HepG2 (cell line): ENCODE measurements around the gene PXMP2. TPM values are rescaled to one million over a fixed set of nuclear protein-coding genes. Genes with fewer than 3 reads are reported as not detected.

Source experiments
- AGO1 ChIP-seq: fragments of 200-400 bp; formaldehyde crosslinking; IDR thresholded peaks from 2 replicates; pipeline ENCODE4 v1.6.1; 2017; ENCODE audit warnings: mild to moderate bottlenecking, low read depth, low read length, moderate library complexity; ENCODE audit not compliant: poor library complexity, severe bottlenecking
- ASH2L ChIP-seq: fragments of 300-600, 200-600 bp; sonication (generic); IDR thresholded peaks from 2 replicates; pipeline ENCODE4 v1.7.0; 2017; ENCODE audit warnings: low read depth, mild to moderate bottlenecking, moderate library complexity, mixed read lengths, low read length; ENCODE audit not compliant: insufficient read length
- ATF7-NPFF ChIP-seq: sonication (generic); formaldehyde crosslinking; IDR thresholded peaks from 2 replicates; pipeline ENCODE4 v1.8.1; 2023; ENCODE audit warnings: mild to moderate bottlenecking, low read depth, missing genetic modification reagents, moderate library complexity
- BHLHE40 ChIP-seq: IDR thresholded peaks from 2 replicates; pipeline ENCODE4 v1.6.1; 2011; ENCODE audit warnings: low read length, improper control_type of control experiment
- BRCA1 ChIP-seq: sonication (generic); formaldehyde crosslinking; IDR thresholded peaks from 2 replicates; pipeline ENCODE4 v1.4.0; 2020; ENCODE audit warnings: missing genetic modification reagents
- CEBPB ChIP-seq: IDR thresholded peaks from 2 replicates; pipeline ENCODE4 v1.6.1; 2011; ENCODE audit warnings: low read depth, low read length, improper control_type of control experiment, borderline replicate concordance
- DR1 ChIP-seq: sonication (generic); formaldehyde crosslinking; IDR thresholded peaks from 2 replicates; pipeline ENCODE4 v1.8.0; 2021; ENCODE audit warnings: mild to moderate bottlenecking, missing genetic modification reagents, inconsistent platforms
- ELF1 ChIP-seq: sonication (generic); formaldehyde crosslinking; IDR thresholded peaks from 2 replicates; pipeline ENCODE4 v1.4.0; 2020; ENCODE audit warnings: missing genetic modification reagents
- HMGA1 ChIP-seq: sonication (generic); formaldehyde crosslinking; conservative IDR thresholded peaks from 2 replicates; pipeline ENCODE4 v1.4.0; 2020; ENCODE audit warnings: missing genetic modification reagents
- JUNB ChIP-seq: sonication (generic); formaldehyde crosslinking; IDR thresholded peaks from 2 replicates; pipeline ENCODE4 v1.8.0; 2022; ENCODE audit warnings: missing genetic modification reagents, mild to moderate bottlenecking, borderline replicate concordance
- NAIF1 ChIP-seq: sonication (generic); formaldehyde crosslinking; IDR thresholded peaks from 2 replicates; pipeline ENCODE4 v1.5.0; 2020; ENCODE audit warnings: mild to moderate bottlenecking, missing genetic modification reagents, borderline replicate concordance
- NFATC3 ChIP-seq: sonication (generic); formaldehyde crosslinking; IDR thresholded peaks from 2 replicates; pipeline ENCODE4 v1.5.1; 2020; ENCODE audit warnings: mild to moderate bottlenecking, missing genetic modification reagents
- PCBP2 ChIP-seq: fragments of 200-400 bp; formaldehyde crosslinking; optimal IDR thresholded peaks from 2 replicates; pipeline ENCODE3; 2018; ENCODE audit warnings: low read length, low read depth; ENCODE audit not compliant: poor library complexity, severe bottlenecking
- PITX1 ChIP-seq: sonication (generic); formaldehyde crosslinking; IDR thresholded peaks from 2 replicates; pipeline ENCODE4 v1.5.1; 2020; ENCODE audit warnings: mild to moderate bottlenecking, missing genetic modification reagents
- RAD51 ChIP-seq: fragments of 450-650 bp; IDR thresholded peaks from 2 replicates; pipeline ENCODE4 v1.6.1; 2016; ENCODE audit warnings: borderline replicate concordance
- RBM22 ChIP-seq: fragments of 200-400 bp; formaldehyde crosslinking; optimal IDR thresholded peaks from 2 replicates; pipeline ENCODE3; 2017; ENCODE audit warnings: mild to moderate bottlenecking, low read length, moderate library complexity
- RBM39 ChIP-seq: fragments of 200-400 bp; formaldehyde crosslinking; IDR thresholded peaks from one replicate; pipeline ENCODE4 v1.6.1; 2018; ENCODE audit warnings: antibody characterized with exemption, mild to moderate bottlenecking, low read depth, low read length; ENCODE audit not compliant: poor library complexity, severe bottlenecking
- SOX13 ChIP-seq, 3 experiments: fragments of 450-650 bp in 1 of 3; sonication (generic) in 1 of 3; formaldehyde crosslinking in 1 of 3; IDR thresholded peaks in 2 of 3; conservative IDR thresholded peaks in 1 of 3; 2 replicates each; pipeline versions ENCODE4 v1.5.0 to v1.6.1; 2016 to 2020; ENCODE audit warnings: antibody characterized with exemption in 1 of 3, mild to moderate bottlenecking in 1 of 3, missing compliant biosample characterization in 1 of 3, missing genetic modification reagents in 1 of 3, moderate library complexity in 1 of 3
- ZFY ChIP-seq: sonication (generic); formaldehyde crosslinking; IDR thresholded peaks from 2 replicates; pipeline ENCODE4 v1.4.0; 2020; ENCODE audit warnings: missing genetic modification reagents
- ZNF292 ChIP-seq: sonication (generic); formaldehyde crosslinking; IDR thresholded peaks from 2 replicates; pipeline ENCODE4 v1.8.1; 2022; ENCODE audit warnings: mild to moderate bottlenecking, low read depth, missing genetic modification reagents, borderline replicate concordance
- ZNF343 ChIP-seq: sonication (generic); formaldehyde crosslinking; IDR thresholded peaks from 2 replicates; pipeline ENCODE4 v1.4.0; 2020; ENCODE audit warnings: mild to moderate bottlenecking, missing genetic modification reagents
- ZNF430 ChIP-seq: sonication (generic); formaldehyde crosslinking; IDR thresholded peaks from 2 replicates; pipeline ENCODE4 v1.9.0; 2021; ENCODE audit warnings: mild to moderate bottlenecking, missing genetic modification reagents
- ZNF879 ChIP-seq: sonication (generic); formaldehyde crosslinking; IDR thresholded peaks from 2 replicates; pipeline ENCODE4 v1.8.1; 2023; ENCODE audit warnings: missing genetic modification reagents
- polyA plus RNA-seq, 8 experiments: library from polyadenylated mRNA; depleted of rRNA in 3 of 8; stranded (reverse) in 7 of 8; unstranded in 1 of 8; fragments of >200 nt; fragmentation: Illumina TruSeq in 4 of 8; extraction: Trizol in 4 of 8; gene quantifications; 2 replicates each; pipeline versions ENCODE4 v1.2.1 to v1.2.3, GENCODE V29; 2011 to 2016; ENCODE audit warnings: low read depth in 4 of 8, missing spikeins in 1 of 8, mixed read lengths in 1 of 8; ENCODE audit not compliant: insufficient read depth in 1 of 8
- total RNA-seq, 5 experiments: library from RNA; depleted of rRNA; stranded (reverse); fragments of >200 nt; fragmentation: Illumina TruSeq; extraction: Trizol; gene quantifications; 2 replicates each; pipeline ENCODE4 v1.2.3, GENCODE V29; 2016; ENCODE audit warnings: low read depth in 1 of 5
- TF ChIP-seq, protein P1 (sequence below): sonication (generic); formaldehyde crosslinking; IDR thresholded peaks from 2 replicates; pipeline ENCODE4 v1.8.1; 2023; ENCODE audit warnings: mild to moderate bottlenecking, missing genetic modification reagents
- TF ChIP-seq, protein P2 (sequence below): sonication (generic); formaldehyde crosslinking; IDR thresholded peaks from 2 replicates; pipeline ENCODE4 v1.8.1; 2023; ENCODE audit warnings: mild to moderate bottlenecking, missing genetic modification reagents
- TF ChIP-seq, protein P3 (sequence below): sonication (generic); formaldehyde crosslinking; IDR thresholded peaks from 2 replicates; pipeline ENCODE4 v1.5.0; 2020; ENCODE audit warnings: missing genetic modification reagents

Gene PXMP2
- total and polyA plus RNA-seq, 2 of the 13 experiments (the other 11 are each of a cell fraction or from before 2014, with no cell fraction given) = 25.5 to 42.9 TPM

DNA sequence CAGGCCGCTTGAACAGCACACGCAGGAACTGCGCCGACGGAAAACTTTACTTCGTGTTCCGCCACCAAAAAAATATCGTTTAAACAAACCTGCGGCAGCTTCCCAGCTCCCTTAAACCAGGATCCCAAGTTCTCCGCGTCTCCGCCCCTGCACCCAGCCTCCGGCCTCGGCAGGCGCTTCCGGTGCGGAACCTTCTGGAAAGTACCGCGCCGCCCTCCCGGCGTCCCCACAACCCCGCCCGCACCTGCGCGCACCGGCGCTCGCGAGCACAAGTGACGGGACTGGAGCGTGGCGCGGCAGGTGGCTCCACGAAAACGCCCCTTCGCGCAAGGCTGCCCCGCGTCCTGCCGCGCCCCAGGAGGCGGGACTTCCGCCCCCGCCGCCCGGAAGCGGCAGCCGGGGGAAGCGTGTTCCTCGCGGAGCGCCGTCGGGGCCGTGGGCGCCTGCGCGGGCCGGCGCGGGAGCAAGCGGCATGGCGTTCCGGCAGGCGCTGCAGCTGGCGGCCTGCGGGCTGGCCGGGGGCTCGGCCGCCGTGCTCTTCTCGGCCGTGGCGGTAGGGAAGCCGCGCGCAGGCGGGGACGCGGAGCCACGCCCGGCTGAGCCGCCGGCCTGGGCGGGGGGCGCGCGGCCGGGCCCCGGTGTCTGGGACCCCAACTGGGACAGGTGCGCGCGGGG lies 23.2 kb downstream of the PXMP2 start, which contains the start of gene PGAM5 (continued):
- TF ChIP-seq, protein P1, sequence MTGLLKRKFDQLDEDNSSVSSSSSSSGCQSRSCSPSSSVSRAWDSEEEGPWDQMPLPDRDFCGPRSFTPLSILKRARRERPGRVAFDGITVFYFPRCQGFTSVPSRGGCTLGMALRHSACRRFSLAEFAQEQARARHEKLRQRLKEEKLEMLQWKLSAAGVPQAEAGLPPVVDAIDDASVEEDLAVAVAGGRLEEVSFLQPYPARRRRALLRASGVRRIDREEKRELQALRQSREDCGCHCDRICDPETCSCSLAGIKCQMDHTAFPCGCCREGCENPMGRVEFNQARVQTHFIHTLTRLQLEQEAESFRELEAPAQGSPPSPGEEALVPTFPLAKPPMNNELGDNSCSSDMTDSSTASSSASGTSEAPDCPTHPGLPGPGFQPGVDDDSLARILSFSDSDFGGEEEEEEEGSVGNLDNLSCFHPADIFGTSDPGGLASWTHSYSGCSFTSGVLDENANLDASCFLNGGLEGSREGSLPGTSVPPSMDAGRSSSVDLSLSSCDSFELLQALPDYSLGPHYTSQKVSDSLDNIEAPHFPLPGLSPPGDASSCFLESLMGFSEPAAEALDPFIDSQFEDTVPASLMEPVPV (CRISPR knock-in tag) = peak; percentile 97
- 0 out of 2 replicates have a peak, but pooled peaks have one; percentile 16 for TF ChIP-seq ZNF292 (CRISPR knock-in tag)
- 0 out of 2 replicates have a peak, but pooled peaks have one; percentile 23 for TF ChIP-seq BHLHE40
- no peak; the same call in 1 of the 2 replicates for TF ChIP-seq ZNF879
- no peak for TF ChIP-seq PCBP2
- 0 out of 2 replicates have a peak, but pooled peaks have one; percentile 27 for TF ChIP-seq JUNB (CRISPR knock-in tag)
- TF ChIP-seq BRCA1 (CRISPR knock-in tag) = peak; percentile 77
- peak; percentile 71; the same call in 1 of the 2 replicates for TF ChIP-seq NAIF1 (CRISPR knock-in tag)
- TF ChIP-seq, protein P2, sequence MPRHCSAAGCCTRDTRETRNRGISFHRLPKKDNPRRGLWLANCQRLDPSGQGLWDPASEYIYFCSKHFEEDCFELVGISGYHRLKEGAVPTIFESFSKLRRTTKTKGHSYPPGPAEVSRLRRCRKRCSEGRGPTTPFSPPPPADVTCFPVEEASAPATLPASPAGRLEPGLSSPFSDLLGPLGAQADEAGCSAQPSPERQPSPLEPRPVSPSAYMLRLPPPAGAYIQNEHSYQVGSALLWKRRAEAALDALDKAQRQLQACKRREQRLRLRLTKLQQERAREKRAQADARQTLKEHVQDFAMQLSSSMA = peak; percentile 85; the same call in 1 of the 2 replicates
- TF ChIP-seq RAD51 = no peak
- peak; percentile 59; the same call in 1 of the 2 replicates for TF ChIP-seq ZFY (CRISPR knock-in tag)
- no peak for TF ChIP-seq RBM39
- peak; percentile 73; the same call in 1 of the 2 replicates for TF ChIP-seq ZNF343 (CRISPR knock-in tag)
- no peak for TF ChIP-seq NFATC3 (CRISPR knock-in tag)
- no peak for TF ChIP-seq SOX13 (IDR thresholded peaks at IDR 0.05)
- TF ChIP-seq SOX13 (CRISPR knock-in tag; conservative IDR thresholded peaks at IDR 0.05 in 1 of 2, IDR thresholded peaks at IDR 0.05 in 1 of 2) = peak in 1 of 2 experiments; percentile 37; a peak in 2 of 4 replicates
- peak; percentile 69 for TF ChIP-seq ELF1 (CRISPR knock-in tag)
- TF ChIP-seq DR1 (CRISPR knock-in tag) = no peak; the same call in 1 of the 2 replicates
- TF ChIP-seq CEBPB = no peak
- TF ChIP-seq RBM22 = peak; percentile 47
- peak; percentile 55 for TF ChIP-seq ASH2L
- TF ChIP-seq AGO1 = no peak
- peak; percentile 74 for TF ChIP-seq ZNF430 (CRISPR knock-in tag)
- peak; percentile 93 for TF ChIP-seq ATF7-NPFF (CRISPR knock-in tag)
- no peak for TF ChIP-seq HMGA1 (CRISPR knock-in tag)
- peak; percentile 71 for TF ChIP-seq PITX1 (CRISPR knock-in tag)
- TF ChIP-seq, protein P3, sequence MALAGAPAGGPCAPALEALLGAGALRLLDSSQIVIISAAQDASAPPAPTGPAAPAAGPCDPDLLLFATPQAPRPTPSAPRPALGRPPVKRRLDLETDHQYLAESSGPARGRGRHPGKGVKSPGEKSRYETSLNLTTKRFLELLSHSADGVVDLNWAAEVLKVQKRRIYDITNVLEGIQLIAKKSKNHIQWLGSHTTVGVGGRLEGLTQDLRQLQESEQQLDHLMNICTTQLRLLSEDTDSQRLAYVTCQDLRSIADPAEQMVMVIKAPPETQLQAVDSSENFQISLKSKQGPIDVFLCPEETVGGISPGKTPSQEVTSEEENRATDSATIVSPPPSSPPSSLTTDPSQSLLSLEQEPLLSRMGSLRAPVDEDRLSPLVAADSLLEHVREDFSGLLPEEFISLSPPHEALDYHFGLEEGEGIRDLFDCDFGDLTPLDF (CRISPR knock-in tag) = peak; percentile 79
